ENCODE results near the gene GALNT15. TPM values are rescaled to one million over a fixed set of nuclear protein-coding genes. Genes with fewer than 3 reads are reported as not detected.

The GALNT15 gene
- total RNA-seq, 1 experiment from 2014 or later = not detected

DNA sequence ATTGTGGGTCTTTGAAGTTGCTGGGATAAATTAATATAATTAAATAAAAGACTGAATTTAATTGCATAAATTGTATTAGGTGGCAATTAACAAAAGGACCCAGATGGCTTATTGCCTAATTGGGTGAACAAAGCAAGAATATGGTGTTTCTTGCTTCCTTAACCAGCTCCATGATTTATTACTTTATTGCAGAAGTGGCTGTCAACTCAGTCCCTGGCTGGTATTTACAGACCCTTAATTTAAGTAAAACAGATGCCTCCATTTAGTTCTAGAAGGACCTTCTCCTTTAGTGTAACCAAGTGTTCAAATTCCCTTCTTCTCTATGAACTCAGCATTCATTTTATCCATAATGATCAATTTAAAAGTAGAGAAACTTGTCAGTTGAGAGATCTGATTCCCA is 55.2 kb downstream of the GALNT15 start:
- POLR2A ChIA-PET (ENCODE audit: unreplicated experiment) = interaction anchor here (0.6 kb wide), 1 partner anchor 169 kb away, joined by 12 read pairs; no protein-coding TSS in a partner anchor
- intact Hi-C loops (cut with micrococcal nuclease; ENCODE audit: unreplicated experiment) = no loop called here
- Histone ChIP-seq H3K36me3 (ENCODE audit: low read depth) (no peaks in the 10 kb centered on the region), H3K27ac (no peak overlapping the region), H4K20me1 (ENCODE audit: insufficient read depth) (no peaks in the 10 kb centered on the region), H3K9me3 (ENCODE audit: insufficient read depth, low read depth) (no peaks in the 10 kb centered on the region), H3K27me3 (ENCODE audit: insufficient read depth, low read depth) (no peaks in the 10 kb centered on the region), H3K4me1 (replicated peaks; ENCODE audit: insufficient read depth) (no peaks in the 10 kb centered on the region), H3K4me2 (no peak overlapping the region), H3F3A (ENCODE audit: insufficient read depth, low read depth) (no peaks in the 10 kb centered on the region), H2AFZ (no peak overlapping the region), H3K4me3 (no peak overlapping the region), H3K9me2 (ENCODE audit: insufficient read depth) (0 out of 2 replicates have a peak, but pooled peaks cover under 1% of the 10 kb centered on the region), H3K79me2 (ENCODE audit: low read depth) (no peaks in the 10 kb centered on the region)
- TF ChIP-seq EZH2 (IDR thresholded peaks at IDR 0.05; ENCODE audit: low read depth) = no peak
- TF ChIP-seq, protein P1, sequence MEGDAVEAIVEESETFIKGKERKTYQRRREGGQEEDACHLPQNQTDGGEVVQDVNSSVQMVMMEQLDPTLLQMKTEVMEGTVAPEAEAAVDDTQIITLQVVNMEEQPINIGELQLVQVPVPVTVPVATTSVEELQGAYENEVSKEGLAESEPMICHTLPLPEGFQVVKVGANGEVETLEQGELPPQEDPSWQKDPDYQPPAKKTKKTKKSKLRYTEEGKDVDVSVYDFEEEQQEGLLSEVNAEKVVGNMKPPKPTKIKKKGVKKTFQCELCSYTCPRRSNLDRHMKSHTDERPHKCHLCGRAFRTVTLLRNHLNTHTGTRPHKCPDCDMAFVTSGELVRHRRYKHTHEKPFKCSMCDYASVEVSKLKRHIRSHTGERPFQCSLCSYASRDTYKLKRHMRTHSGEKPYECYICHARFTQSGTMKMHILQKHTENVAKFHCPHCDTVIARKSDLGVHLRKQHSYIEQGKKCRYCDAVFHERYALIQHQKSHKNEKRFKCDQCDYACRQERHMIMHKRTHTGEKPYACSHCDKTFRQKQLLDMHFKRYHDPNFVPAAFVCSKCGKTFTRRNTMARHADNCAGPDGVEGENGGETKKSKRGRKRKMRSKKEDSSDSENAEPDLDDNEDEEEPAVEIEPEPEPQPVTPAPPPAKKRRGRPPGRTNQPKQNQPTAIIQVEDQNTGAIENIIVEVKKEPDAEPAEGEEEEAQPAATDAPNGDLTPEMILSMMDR (conservative IDR thresholded peaks at IDR 0.05) = no peak
- no TSS peak for BruUV-seq (replicated peaks)
- no peak for DNase-seq
- CTCF ChIA-PET = no interaction called here

DNA sequence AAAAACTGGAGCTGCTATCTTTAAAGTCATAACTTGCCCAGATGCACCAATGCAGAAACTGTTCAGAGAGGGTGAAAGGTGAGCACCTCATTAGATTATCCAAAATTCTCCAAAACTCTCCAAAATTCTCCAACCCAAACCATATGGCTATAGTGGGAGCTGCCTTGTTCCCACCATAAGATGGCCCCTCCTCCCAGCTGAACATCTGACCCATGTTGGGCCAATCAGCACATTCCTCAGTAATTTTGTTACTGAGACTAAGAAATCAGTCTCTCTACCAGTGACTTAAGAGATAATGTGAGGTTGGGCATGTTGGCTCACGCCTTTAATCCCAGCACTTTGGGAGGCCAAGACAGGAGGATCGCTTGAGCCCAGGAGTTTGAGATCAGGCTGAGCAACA is 57.5 kb downstream of the GALNT15 start:
- intact Hi-C loops (cut with micrococcal nuclease; ENCODE audit: unreplicated experiment) = no loop called here
- Histone ChIP-seq H3K9me3 (ENCODE audit: insufficient read depth, low read depth) (no peaks in the 10 kb centered on the region), H4K20me1 (ENCODE audit: insufficient read depth) (no peaks in the 10 kb centered on the region), H3K9me2 (ENCODE audit: insufficient read depth) (no peaks in the 10 kb centered on the region), H3K27ac (no peak overlapping the region), H3K4me3 (no peak overlapping the region), H2AFZ (no peak overlapping the region; the same call in 1 of the 2 replicates), H3K4me1 (replicated peaks; ENCODE audit: insufficient read depth) (no peaks in the 10 kb centered on the region), H3K4me2 (no peak overlapping the region), H3K36me3 (ENCODE audit: low read depth) (no peaks in the 10 kb centered on the region), H3K79me2 (ENCODE audit: low read depth) (no peaks in the 10 kb centered on the region), H3F3A (ENCODE audit: insufficient read depth, low read depth) (no peaks in the 10 kb centered on the region), H3K27me3 (ENCODE audit: insufficient read depth, low read depth) (no peaks in the 10 kb centered on the region)
- ChIA-PET CTCF (no interaction called here), POLR2A (ENCODE audit: unreplicated experiment) (no interaction called here)
- TF ChIP-seq EZH2 (IDR thresholded peaks at IDR 0.05; ENCODE audit: low read depth) = no peak
- TF ChIP-seq, protein P1 (conservative IDR thresholded peaks at IDR 0.05) = no peak
- no TSS peak for BruUV-seq (replicated peaks)
- DNase-seq = no peak

DNA sequence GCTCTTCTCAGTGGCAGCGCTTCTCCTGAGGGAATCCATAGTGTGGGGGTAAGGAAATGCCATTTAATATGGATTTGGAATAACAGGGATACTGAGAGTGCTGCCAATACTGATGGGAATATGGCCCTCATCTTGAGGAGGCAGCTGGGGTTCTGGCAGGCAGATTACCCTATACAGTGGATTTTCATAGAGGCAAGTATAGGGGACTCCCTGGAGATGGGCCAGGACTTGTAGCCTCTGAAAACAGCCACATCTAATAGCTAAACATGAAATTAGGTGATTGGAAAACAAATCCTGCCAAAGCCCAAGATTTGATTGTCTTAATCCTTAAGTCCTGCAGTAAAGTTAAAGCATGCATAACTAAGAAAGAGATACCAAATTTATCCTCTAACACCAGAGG is 59.3 kb downstream of the GALNT15 start:
- no peaks in the 10 kb centered on the region for H4K20me1 ChIP-seq (ENCODE audit: insufficient read depth)
- no peak for DNase-seq
- POLR2A ChIA-PET (ENCODE audit: unreplicated experiment) = no interaction called here
- no peaks in the 10 kb centered on the region for H3K79me2 ChIP-seq (ENCODE audit: low read depth)
- no peak overlapping the region for H3K4me3 ChIP-seq
- no peaks in the 10 kb centered on the region for H3F3A ChIP-seq (ENCODE audit: insufficient read depth, low read depth)
- BruUV-seq (replicated peaks) = no TSS peak
- H3K9me3 ChIP-seq (ENCODE audit: insufficient read depth, low read depth) = no peaks in the 10 kb centered on the region
- H3K27me3 ChIP-seq (ENCODE audit: insufficient read depth, low read depth) = no peaks in the 10 kb centered on the region
- H3K27ac ChIP-seq = no peak overlapping the region
- CTCF ChIA-PET = interaction anchor here (0.6 kb wide), 1 partner anchor 183 kb away, joined by 3 read pairs; no protein-coding TSS in a partner anchor
- TF ChIP-seq, protein P1 (conservative IDR thresholded peaks at IDR 0.05) = no peak
- no peak for TF ChIP-seq EZH2 (IDR thresholded peaks at IDR 0.05; ENCODE audit: low read depth)
- H3K36me3 ChIP-seq (ENCODE audit: low read depth) = no peaks in the 10 kb centered on the region
- no peak overlapping the region for H3K4me2 ChIP-seq
- H3K9me2 ChIP-seq (ENCODE audit: insufficient read depth) = no peaks in the 10 kb centered on the region
- no peaks in the 10 kb centered on the region for H3K4me1 ChIP-seq (replicated peaks; ENCODE audit: insufficient read depth)
- intact Hi-C loops (cut with micrococcal nuclease; ENCODE audit: unreplicated experiment) = no loop called here
- H2AFZ ChIP-seq = no peak overlapping the region
